Activated naive CD4-positive, alpha-beta T cell treated with anti-CD3 and anti-CD28 coated beads, Interleukin-2, amount 10 ng/mL, durations not matched to agents 5 hours and 36 hours (primary cell): Measurements from ENCODE around the gene BBS2. TPM values are rescaled to one million over a fixed set of nuclear protein-coding genes. Genes with fewer than 3 reads are reported as not detected.

ENCODE experiments used
- total RNA-seq, 2 experiments: library from RNA; stranded (reverse); gene quantifications; one replicate each; pipeline ENCODE4 v1.2.3, GENCODE V29; 2021

The BBS2 gene
- total RNA-seq: 10 to 100 TPM; 21.7 to 22.4 TPM

DNA sequence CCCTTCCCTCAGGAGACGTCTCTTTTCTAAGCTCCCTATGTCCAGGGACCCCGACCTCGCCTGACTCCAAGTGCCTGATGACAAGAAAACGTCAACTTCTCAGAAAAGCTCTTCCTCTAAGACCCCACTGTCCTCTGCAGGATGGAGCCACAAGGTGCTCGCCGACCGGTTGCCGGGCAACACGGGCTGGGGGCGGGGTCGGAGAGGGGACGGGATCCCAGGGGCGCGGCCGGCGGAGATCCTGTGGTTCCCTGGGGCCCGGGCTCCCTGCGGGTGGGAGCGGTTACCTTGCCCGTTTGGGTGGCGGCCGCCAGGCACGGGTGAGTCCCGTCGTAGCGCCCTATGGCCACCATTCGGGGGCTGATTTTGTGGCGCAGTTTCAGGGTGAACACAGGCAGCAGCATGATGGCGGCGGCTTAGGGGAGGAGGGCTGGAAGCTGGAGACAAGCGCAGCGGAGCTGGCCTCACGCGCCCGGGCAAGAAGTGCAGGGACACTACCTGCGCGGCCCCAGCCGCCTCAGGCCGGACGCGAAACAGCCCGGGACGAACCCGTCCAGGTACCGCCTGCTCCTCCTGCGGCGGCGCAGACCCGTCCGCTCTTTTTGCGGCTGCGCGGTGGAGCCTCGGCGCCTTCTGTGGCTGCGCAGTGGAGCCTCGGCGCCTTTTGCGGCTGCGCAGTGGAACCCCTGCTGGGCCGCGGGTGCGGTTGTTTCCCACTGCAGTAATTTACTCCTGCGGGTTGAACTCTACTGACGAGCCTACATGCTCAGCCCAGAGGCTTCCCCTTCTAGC, at the start of gene BBS2:
BBS2 (minus strand) TSS at position 566 of the 792 bp plus-strand sequence; CDS start at position 404, 162 bp downstream.

GRCh38 chr16:56564793-56565477, 45.1 kb upstream of the BBS2 start, which contains the start of gene MT4:
Gene MT4 (plus strand): TSS chr16:56565073. CDS start chr16:56565129, 56 bp downstream.

DNA sequence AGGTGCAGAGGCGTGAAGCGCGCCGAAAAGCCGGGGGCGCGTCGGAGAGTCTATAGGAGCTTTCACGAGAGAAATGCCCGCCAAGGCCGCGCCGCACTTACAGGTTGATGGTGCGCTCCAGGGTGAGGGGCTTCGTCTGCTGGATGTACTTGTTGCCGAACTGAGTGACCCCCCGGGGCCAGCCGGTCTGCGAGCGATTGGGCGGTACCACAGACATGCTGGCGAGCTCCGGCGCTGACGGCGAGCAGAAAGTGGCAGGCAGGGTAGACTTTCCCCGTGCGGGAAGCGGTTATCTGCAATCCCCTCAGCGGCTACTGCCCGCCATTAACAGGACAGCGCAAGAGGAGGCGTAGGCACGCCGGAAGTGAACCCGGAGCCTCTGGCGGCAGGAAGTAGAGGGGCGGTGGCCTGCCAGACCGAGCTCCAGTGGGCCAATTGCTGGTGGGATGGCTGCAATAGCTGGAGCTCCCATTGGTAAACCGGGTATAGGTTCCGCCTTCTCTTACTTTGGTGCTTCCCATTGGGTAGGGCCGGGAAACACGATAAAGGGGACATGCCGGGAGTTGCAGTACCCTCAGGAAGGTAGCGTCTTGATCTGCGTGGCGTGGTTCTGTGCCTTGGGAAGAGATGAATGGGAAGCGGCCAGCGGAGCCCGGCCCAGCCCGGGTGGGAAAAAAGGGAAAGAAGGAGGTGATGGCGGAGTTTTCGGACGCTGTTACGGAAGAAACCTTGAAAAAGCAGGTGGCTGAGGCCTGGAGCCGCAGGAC, 68.7 kb downstream of the BBS2 start, which contains the start of the genes NUDT21 and OGFOD1:
NUDT21 (minus strand) TSS at position 347 of the 767 bp plus-strand sequence; CDS start at position 217, 130 bp downstream.
OGFOD1 (plus strand) TSS at position 569 of the 767 bp plus-strand sequence; CDS start at position 628, 59 bp downstream.

Other genes starting within 250 kb of the BBS2 start
- 10 to 100 TPM; 53.4 to 53.9 TPM for gene AMFR, start 94.5 kb downstream of the BBS2 start, total RNA-seq
- 100 to 1,000 TPM; 175 TPM for gene NUDT21, start 68.7 kb downstream of the BBS2 start, total RNA-seq
- gene OGFOD1, start 68.5 kb downstream of the BBS2 start, total RNA-seq: 10 to 100 TPM; 34.8 to 37.1 TPM
- not detected for gene MT4, start 45.0 kb upstream of the BBS2 start, total RNA-seq
- gene MT3, start 69.5 kb upstream of the BBS2 start, total RNA-seq: 1 to 10 TPM; 4.3 to 4.8 TPM
- 10 to 100 TPM; 46.6 to 52.2 TPM for gene MT2A, start 88.6 kb upstream of the BBS2 start, total RNA-seq
- gene MT1E, start 105.8 kb upstream of the BBS2 start, total RNA-seq: 10 to 100 TPM; 15.5 to 21.7 TPM
- not detected for gene MT1M, start 112.6 kb upstream of the BBS2 start, total RNA-seq
- gene MT1A, start 118.6 kb upstream of the BBS2 start, total RNA-seq: not detected
- not detected for gene MT1B, start 131.9 kb upstream of the BBS2 start, total RNA-seq
- gene MT1F, start 137.9 kb upstream of the BBS2 start, total RNA-seq: 10 to 100 TPM; 22.0 to 23.7 TPM
- 1 to 10 TPM; 3.2 to 4.7 TPM for gene MT1G, start 148.0 kb upstream of the BBS2 start, total RNA-seq
- not detected for gene MT1H, start 149.8 kb upstream of the BBS2 start, total RNA-seq
- gene MT1X, start 162.4 kb upstream of the BBS2 start, total RNA-seq: 10 to 100 TPM; 45.1 to 49.9 TPM
- 10 to 100 TPM; 62.8 to 65.1 TPM for gene NUP93, start 210.1 kb upstream of the BBS2 start, total RNA-seq